ENCODE measurements around the gene CNTNAP2. TPM values are rescaled to one million over a fixed set of nuclear protein-coding genes. Genes with fewer than 3 reads are reported as not detected.

The CNTNAP2 gene
- total RNA-seq, 1 experiment from 2014 or later, result 0.03 TPM

DNA sequence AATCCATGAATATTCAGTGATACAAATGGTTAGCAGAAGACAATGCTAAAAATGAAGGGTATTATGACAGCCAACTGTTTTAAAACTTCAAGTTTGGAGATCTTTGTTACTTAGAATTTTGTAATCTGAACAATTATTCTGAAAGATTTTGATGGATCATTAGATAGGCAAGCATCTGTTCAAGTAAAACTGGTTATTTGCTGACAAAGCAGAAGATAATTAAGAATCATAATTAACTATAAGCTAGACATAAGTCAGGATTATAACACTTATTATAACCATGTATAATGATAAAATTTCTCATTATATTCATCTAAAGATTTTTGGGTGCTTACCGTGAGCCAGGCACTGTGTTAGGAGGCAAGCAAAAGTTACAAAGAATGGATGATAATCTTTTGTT is 1145.1 kb downstream of the CNTNAP2 start:
- no peak for ATAC-seq
- in situ Hi-C loops (cut with HindIII; ENCODE audit: low pct_unique_long_range_greater_than_20kb, low sequenced_read_pairs), result no loop called here
- ChIA-PET CTCF (no interaction called here), POLR2A (no interaction called here)
- Histone ChIP-seq H3K27ac (ENCODE audit: low read length) (no peak overlapping the region), H3K4me3 (ENCODE audit: low read depth in 2 of 2, low read length in 2 of 2) (no peak overlapping the region), H3K27me3 (ENCODE audit: control insufficient read depth, insufficient read depth, low read length) (no peaks in the 10 kb centered on the region), H3K9me3 (ENCODE audit: control insufficient read depth, insufficient read depth, low read depth, low read length) (no peaks in the 10 kb centered on the region), H3K4me1 (ENCODE audit: control insufficient read depth, insufficient read depth, low read length) (no peaks in the 10 kb centered on the region), H3K36me3 (ENCODE audit: control insufficient read depth, insufficient read depth, low read length) (no peaks in the 10 kb centered on the region)
- BruUV-seq (replicated peaks), result no TSS peak
- DNase-seq (ENCODE audit: low read depth, low spot score), result no peak
- intact Hi-C loops (cut with micrococcal nuclease; ENCODE audit: unreplicated experiment), result no loop called here
- no peak for TF ChIP-seq SIN3A (IDR thresholded peaks at IDR 0.05; ENCODE audit: borderline replicate concordance, insufficient read depth, low read depth, low read length)
- no peak for TF ChIP-seq TCF7L2 (IDR thresholded peaks at IDR 0.05; ENCODE audit: low read depth, low read length)

DNA sequence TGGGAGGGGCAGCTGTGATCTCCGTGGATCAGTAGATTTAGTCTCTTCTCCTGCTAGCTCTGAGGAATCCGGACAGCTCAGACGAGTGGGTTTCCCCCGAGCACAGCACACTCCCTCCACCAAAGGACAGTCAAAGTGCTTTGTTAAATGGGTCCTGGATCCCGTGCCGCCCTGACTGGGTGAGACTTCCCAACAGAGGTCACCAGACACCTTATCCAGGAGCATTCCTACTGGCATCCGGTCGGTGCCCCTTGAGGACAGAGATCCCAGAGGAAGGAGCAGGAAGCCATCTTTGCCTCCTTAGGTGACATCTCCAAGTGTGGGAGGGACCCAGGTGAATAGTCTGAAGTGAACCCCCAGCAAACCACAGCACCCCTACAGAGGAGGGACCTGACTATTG is 1148.9 kb downstream of the CNTNAP2 start:
- POLR2A ChIA-PET, result no interaction called here
- no TSS peak for BruUV-seq (replicated peaks)
- no peak overlapping the region for H3K27ac ChIP-seq (ENCODE audit: low read length)
- ATAC-seq, result no peak
- DNase-seq (ENCODE audit: low read depth, low spot score), result no peak
- no peaks in the 10 kb centered on the region for H3K4me1 ChIP-seq (ENCODE audit: control insufficient read depth, insufficient read depth, low read length)
- CTCF ChIA-PET, result no interaction called here
- H3K4me3 ChIP-seq (ENCODE audit: low read depth in 2 of 2, low read length in 2 of 2), result no peak overlapping the region
- intact Hi-C loops (cut with micrococcal nuclease; ENCODE audit: unreplicated experiment) (no loop called here), in situ Hi-C loops (cut with HindIII; ENCODE audit: low pct_unique_long_range_greater_than_20kb, low sequenced_read_pairs) (no loop called here)
- H3K9me3 ChIP-seq (ENCODE audit: control insufficient read depth, insufficient read depth, low read depth, low read length), result no peaks in the 10 kb centered on the region
- no peaks in the 10 kb centered on the region for H3K36me3 ChIP-seq (ENCODE audit: control insufficient read depth, insufficient read depth, low read length)
- no peaks in the 10 kb centered on the region for H3K27me3 ChIP-seq (ENCODE audit: control insufficient read depth, insufficient read depth, low read length)
- TF ChIP-seq POLR2AphosphoS5 (IDR thresholded peaks at IDR 0.05; ENCODE audit: low read depth, low read length) (no peak), SIN3A (IDR thresholded peaks at IDR 0.05; ENCODE audit: borderline replicate concordance, insufficient read depth, low read depth, low read length) (no peak), TCF7L2 (IDR thresholded peaks at IDR 0.05; ENCODE audit: low read depth, low read length) (no peak)
- TF ChIP-seq, protein P1, sequence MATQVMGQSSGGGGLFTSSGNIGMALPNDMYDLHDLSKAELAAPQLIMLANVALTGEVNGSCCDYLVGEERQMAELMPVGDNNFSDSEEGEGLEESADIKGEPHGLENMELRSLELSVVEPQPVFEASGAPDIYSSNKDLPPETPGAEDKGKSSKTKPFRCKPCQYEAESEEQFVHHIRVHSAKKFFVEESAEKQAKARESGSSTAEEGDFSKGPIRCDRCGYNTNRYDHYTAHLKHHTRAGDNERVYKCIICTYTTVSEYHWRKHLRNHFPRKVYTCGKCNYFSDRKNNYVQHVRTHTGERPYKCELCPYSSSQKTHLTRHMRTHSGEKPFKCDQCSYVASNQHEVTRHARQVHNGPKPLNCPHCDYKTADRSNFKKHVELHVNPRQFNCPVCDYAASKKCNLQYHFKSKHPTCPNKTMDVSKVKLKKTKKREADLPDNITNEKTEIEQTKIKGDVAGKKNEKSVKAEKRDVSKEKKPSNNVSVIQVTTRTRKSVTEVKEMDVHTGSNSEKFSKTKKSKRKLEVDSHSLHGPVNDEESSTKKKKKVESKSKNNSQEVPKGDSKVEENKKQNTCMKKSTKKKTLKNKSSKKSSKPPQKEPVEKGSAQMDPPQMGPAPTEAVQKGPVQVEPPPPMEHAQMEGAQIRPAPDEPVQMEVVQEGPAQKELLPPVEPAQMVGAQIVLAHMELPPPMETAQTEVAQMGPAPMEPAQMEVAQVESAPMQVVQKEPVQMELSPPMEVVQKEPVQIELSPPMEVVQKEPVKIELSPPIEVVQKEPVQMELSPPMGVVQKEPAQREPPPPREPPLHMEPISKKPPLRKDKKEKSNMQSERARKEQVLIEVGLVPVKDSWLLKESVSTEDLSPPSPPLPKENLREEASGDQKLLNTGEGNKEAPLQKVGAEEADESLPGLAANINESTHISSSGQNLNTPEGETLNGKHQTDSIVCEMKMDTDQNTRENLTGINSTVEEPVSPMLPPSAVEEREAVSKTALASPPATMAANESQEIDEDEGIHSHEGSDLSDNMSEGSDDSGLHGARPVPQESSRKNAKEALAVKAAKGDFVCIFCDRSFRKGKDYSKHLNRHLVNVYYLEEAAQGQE (IDR thresholded peaks at IDR 0.05; ENCODE audit: insufficient read depth in 1 of 2, low read depth in 2 of 2, low read length in 1 of 2), result no peak
- TF ChIP-seq, protein P2, sequence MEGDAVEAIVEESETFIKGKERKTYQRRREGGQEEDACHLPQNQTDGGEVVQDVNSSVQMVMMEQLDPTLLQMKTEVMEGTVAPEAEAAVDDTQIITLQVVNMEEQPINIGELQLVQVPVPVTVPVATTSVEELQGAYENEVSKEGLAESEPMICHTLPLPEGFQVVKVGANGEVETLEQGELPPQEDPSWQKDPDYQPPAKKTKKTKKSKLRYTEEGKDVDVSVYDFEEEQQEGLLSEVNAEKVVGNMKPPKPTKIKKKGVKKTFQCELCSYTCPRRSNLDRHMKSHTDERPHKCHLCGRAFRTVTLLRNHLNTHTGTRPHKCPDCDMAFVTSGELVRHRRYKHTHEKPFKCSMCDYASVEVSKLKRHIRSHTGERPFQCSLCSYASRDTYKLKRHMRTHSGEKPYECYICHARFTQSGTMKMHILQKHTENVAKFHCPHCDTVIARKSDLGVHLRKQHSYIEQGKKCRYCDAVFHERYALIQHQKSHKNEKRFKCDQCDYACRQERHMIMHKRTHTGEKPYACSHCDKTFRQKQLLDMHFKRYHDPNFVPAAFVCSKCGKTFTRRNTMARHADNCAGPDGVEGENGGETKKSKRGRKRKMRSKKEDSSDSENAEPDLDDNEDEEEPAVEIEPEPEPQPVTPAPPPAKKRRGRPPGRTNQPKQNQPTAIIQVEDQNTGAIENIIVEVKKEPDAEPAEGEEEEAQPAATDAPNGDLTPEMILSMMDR (IDR thresholded peaks at IDR 0.05), result no peak

DNA sequence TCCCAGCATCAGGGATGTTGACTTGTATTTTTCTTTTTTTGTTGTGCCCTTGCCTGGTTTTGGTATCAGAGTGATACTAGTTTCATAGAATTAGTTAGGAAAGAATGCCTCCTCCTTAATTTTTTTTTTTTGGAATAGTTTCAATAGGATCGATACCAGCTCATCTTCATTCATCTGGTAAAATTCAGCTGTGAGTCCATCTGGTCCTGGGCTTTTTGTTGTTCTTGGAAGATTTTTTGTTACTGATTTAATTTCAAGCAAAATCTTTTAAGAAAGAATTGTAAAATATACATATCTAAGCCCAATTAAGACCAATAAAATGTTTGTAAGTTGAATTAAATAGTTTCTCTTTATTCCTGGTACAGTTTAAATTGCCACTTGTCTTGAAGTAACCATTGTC is 1159.5 kb downstream of the CNTNAP2 start:
- no TSS peak for BruUV-seq (replicated peaks)
- H3K4me3 ChIP-seq (ENCODE audit: low read depth in 2 of 2, low read length in 2 of 2), result no peak overlapping the region
- H3K4me1 ChIP-seq (ENCODE audit: control insufficient read depth, insufficient read depth, low read length), result no peaks in the 10 kb centered on the region
- TF ChIP-seq TCF7L2 (IDR thresholded peaks at IDR 0.05; ENCODE audit: low read depth, low read length) (no peak), POLR2AphosphoS5 (IDR thresholded peaks at IDR 0.05; ENCODE audit: low read depth, low read length) (no peak), SIN3A (IDR thresholded peaks at IDR 0.05; ENCODE audit: borderline replicate concordance, insufficient read depth, low read depth, low read length) (no peak)
- TF ChIP-seq, protein P2 (IDR thresholded peaks at IDR 0.05), result no peak
- TF ChIP-seq, protein P1 (IDR thresholded peaks at IDR 0.05; ENCODE audit: insufficient read depth in 1 of 2, low read depth in 2 of 2, low read length in 1 of 2), result no peak
- in situ Hi-C loops (cut with HindIII; ENCODE audit: low pct_unique_long_range_greater_than_20kb, low sequenced_read_pairs) (no loop called here), intact Hi-C loops (cut with micrococcal nuclease; ENCODE audit: unreplicated experiment) (no loop called here)
- CTCF ChIA-PET, result no interaction called here
- H3K36me3 ChIP-seq (ENCODE audit: control insufficient read depth, insufficient read depth, low read length), result no peaks in the 10 kb centered on the region
- H3K27ac ChIP-seq (ENCODE audit: low read length), result no peak overlapping the region
- POLR2A ChIA-PET, result no interaction called here
- no peaks in the 10 kb centered on the region for H3K9me3 ChIP-seq (ENCODE audit: control insufficient read depth, insufficient read depth, low read depth, low read length)
- no peaks in the 10 kb centered on the region for H3K27me3 ChIP-seq (ENCODE audit: control insufficient read depth, insufficient read depth, low read length)
- ATAC-seq (no peak), DNase-seq (ENCODE audit: low read depth, low spot score) (no peak)
